GM18505 (cell line): ENCODE data around the gene CFAP410.
A peak's percentile ranks its signal among the peaks of the same experiment; 100 is the strongest.
"Not testable (repeated sequence)": the region's sequence is repeated elsewhere in the genome, so short reads cannot be mapped to it uniquely, and the experiment has no call there.

Source experiments
- ATAC-seq: cut with Tn5 transposase; IDR thresholded peaks from one replicate; pipeline ENCODE4 v1.9.1; 2021; ENCODE audit not compliant: unreplicated experiment
- POLR2A ChIP-seq: IDR thresholded peaks from 4 replicates; pipeline ENCODE4 v1.6.1; 2011; ENCODE audit warnings: borderline replicate concordance; ENCODE audit not compliant: insufficient read depth, insufficient read length; ENCODE audit errors: extremely low read depth

Gene CFAP410

GRCh38 chr21:44351535-44352252, 12.5 kb upstream of the CFAP410 start:
- no peak for TF ChIP-seq POLR2A
- no peak for ATAC-seq

- no peak for ATAC-seq
- TF ChIP-seq POLR2A: no peak
These were observed 11.7 kb upstream of the CFAP410 start for GRCh38 chr21:44350773-44351481.

- no peak for ATAC-seq
- TF ChIP-seq POLR2A: no peak
These were observed 10.9 kb upstream of the CFAP410 start for GRCh38 chr21:44349847-44350772.

- TF ChIP-seq POLR2A: no peak
- ATAC-seq: no peak
These were observed 10.2 kb upstream of the CFAP410 start for GRCh38 chr21:44349416-44349846.

GRCh38 chr21:44348861-44349260, 9.7 kb upstream of the CFAP410 start:
- no peak for TF ChIP-seq POLR2A

GRCh38 chr21:44347911-44348451, 8.8 kb upstream of the CFAP410 start:
- no peak for ATAC-seq

More at GRCh38 chr21:44348861-44349260, 9.7 kb upstream of the CFAP410 start:
- no peak for ATAC-seq

GRCh38 chr21:44345495-44345894, 6.3 kb upstream of the CFAP410 start:
- ATAC-seq: no peak
- TF ChIP-seq POLR2A: no peak

More at GRCh38 chr21:44347911-44348451, 8.8 kb upstream of the CFAP410 start:
- TF ChIP-seq POLR2A: no peak

- no peak for ATAC-seq
- TF ChIP-seq POLR2A: no peak
These were observed 5.5 kb upstream of the CFAP410 start for GRCh38 chr21:44344541-44345183.

GRCh38 chr21:44342981-44343380, 3.8 kb upstream of the CFAP410 start:
- ATAC-seq: not testable (repeated sequence)

- not testable (repeated sequence) for ATAC-seq
These were observed 2.7 kb upstream of the CFAP410 start for GRCh38 chr21:44341726-44342458.

GRCh38 chr21:44337941-44338895, 972 bp downstream of the CFAP410 start:
- ATAC-seq: peak; percentile 16
- no peak for TF ChIP-seq POLR2A
